GM23338 (cell line): Measurements from ENCODE around the gene NDUFS6. TPM values are rescaled to one million over a fixed set of nuclear protein-coding genes. Genes with fewer than 3 reads are reported as not detected.

Source experiments
- ATAC-seq: fragments of 200-7000 bp; cut with Tn5 transposase; 3 replicates; pipeline ENCODE4 v1.9.1; 2020
- DNase-seq: peaks from one replicate; pipeline ENCODE4 v3.0.0-alpha.2; 2015; ENCODE audit warnings: low spot score
- H2AFZ ChIP-seq: fragments of 200-600 bp; sonication (generic); 2 replicates; pipeline ENCODE4 v1.8.0; 2016; ENCODE audit warnings: antibody characterized with exemption, mild to moderate bottlenecking, moderate library complexity
- H3F3A ChIP-seq: fragments of 200-600 bp; sonication (generic); replicated peaks from 2 replicates; pipeline ENCODE4 v1.8.0; 2017; ENCODE audit warnings: antibody characterized with exemption, mixed run types, low read depth
- H3K27ac ChIP-seq: fragments of 200-600 bp; sonication (generic); 2 replicates; pipeline ENCODE4 v1.6.1; 2016; ENCODE audit warnings: low read depth
- H3K27me3 ChIP-seq: fragments of 200-600 bp; sonication (generic); 2 replicates; pipeline ENCODE4 v1.8.0; 2016; ENCODE audit warnings: mild to moderate bottlenecking, mixed run types, moderate library complexity; ENCODE audit not compliant: insufficient read depth
- H3K36me3 ChIP-seq: fragments of 200-600 bp; sonication (generic); 2 replicates; pipeline ENCODE4 v1.8.0; 2016; ENCODE audit warnings: mild to moderate bottlenecking; ENCODE audit not compliant: insufficient read depth
- H3K4me1 ChIP-seq: fragments of 200-600 bp; sonication (generic); 2 replicates; pipeline ENCODE4 v1.8.0; 2016; ENCODE audit warnings: mild to moderate bottlenecking, moderate library complexity; ENCODE audit not compliant: insufficient read depth
- H3K4me2 ChIP-seq: fragments of 200-600 bp; sonication (generic); 2 replicates; pipeline ENCODE4 v1.7.1; 2017; ENCODE audit warnings: mixed run types
- H3K4me3 ChIP-seq: fragments of 200-600 bp; sonication (generic); 2 replicates; pipeline ENCODE4 v1.6.1; 2016; ENCODE audit warnings: mixed run types
- H3K79me2 ChIP-seq: fragments of 200-600 bp; sonication (generic); replicated peaks from 2 replicates; pipeline ENCODE4 v1.8.0; 2017; ENCODE audit warnings: mild to moderate bottlenecking; ENCODE audit not compliant: insufficient read depth
- H3K9me2 ChIP-seq: fragments of 200-600 bp; sonication (generic); 2 replicates; pipeline ENCODE4 v1.8.0; 2017; ENCODE audit not compliant: insufficient read depth
- H4K20me1 ChIP-seq: fragments of 200-600 bp; sonication (generic); replicated peaks from 2 replicates; pipeline ENCODE4 v1.8.0; 2017; ENCODE audit warnings: mild to moderate bottlenecking; ENCODE audit not compliant: insufficient read depth
- H3K27ac Mint-ChIP-seq: 2 replicates; pipeline ENCODE4 v1.8.0; 2020; ENCODE audit warnings: inconsistent platforms, mild to moderate bottlenecking, moderate library complexity, mixed read lengths
- H3K27me3 Mint-ChIP-seq: 3 replicates; pipeline ENCODE4 v1.8.0; 2022; ENCODE audit warnings: low read depth, mild to moderate bottlenecking, moderate library complexity, mixed read lengths, inconsistent platforms; ENCODE audit not compliant: insufficient read depth, poor library complexity
- H3K36me3 Mint-ChIP-seq: 3 replicates; pipeline ENCODE4 v1.8.0; 2021; ENCODE audit warnings: low read depth, mild to moderate bottlenecking, inconsistent platforms, moderate library complexity, mixed read lengths
- H3K4me1 Mint-ChIP-seq: 3 replicates; pipeline ENCODE4 v1.8.0; 2020; ENCODE audit warnings: mild to moderate bottlenecking, inconsistent platforms, mixed read lengths
- H3K4me3 Mint-ChIP-seq: 3 replicates; pipeline ENCODE4 v1.8.0; 2021; ENCODE audit warnings: moderate library complexity, mild to moderate bottlenecking, inconsistent platforms, mixed read lengths
- H3K9me3 Mint-ChIP-seq: 3 replicates; pipeline ENCODE4 v1.8.0; 2020; ENCODE audit warnings: moderate library complexity, mild to moderate bottlenecking, inconsistent platforms, mixed read lengths
- EZH2phosphoT487 ChIP-seq: fragments of 200-600 bp; sonication (generic); IDR thresholded peaks from one replicate; pipeline ENCODE4 v1.8.1; 2018; ENCODE audit warnings: antibody characterized with exemption; ENCODE audit not compliant: unreplicated experiment
- JUNB ChIP-seq: IDR thresholded peaks from one replicate; pipeline ENCODE4 v1.6.1; 2016; ENCODE audit warnings: antibody characterized with exemption; ENCODE audit not compliant: unreplicated experiment
- STAT1 ChIP-seq: IDR thresholded peaks from one replicate; pipeline ENCODE4 v1.6.1; 2016; ENCODE audit warnings: antibody characterized with exemption; ENCODE audit not compliant: unreplicated experiment
- ZNF114 ChIP-seq: fragments of 250-450 bp; sonication (Bioruptor Pico); IDR thresholded peaks from 2 replicates; pipeline ENCODE4 v1.5.0; 2020; ENCODE audit warnings: mild to moderate bottlenecking, moderate library complexity
- ZNF331 ChIP-seq: fragments of 250-450 bp; sonication (Bioruptor Pico); IDR thresholded peaks from 2 replicates; pipeline ENCODE4 v1.5.0; 2020; ENCODE audit warnings: low read depth, mild to moderate bottlenecking, moderate library complexity
- polyA plus RNA-seq: library from polyadenylated mRNA; unstranded; fragments of >200 nt; fragmentation: Nextera tagmentation; extraction: Ambion mirVana; gene quantifications from 2 replicates; pipeline ENCODE4 v1.2.1, GENCODE V29; 2016
- total RNA-seq: library from RNA; depleted of rRNA; stranded (reverse); fragments of >200 nt; shearing (Covaris generic); gene quantifications from 2 replicates; pipeline ENCODE4 v1.2.3, GENCODE V29; 2014
- TF ChIP-seq, protein P1 (sequence below): fragments of 250-450 bp; sonication (Bioruptor Pico); IDR thresholded peaks from 2 replicates; pipeline ENCODE4 v1.5.0; 2020; ENCODE audit warnings: mild to moderate bottlenecking, moderate library complexity
- TF ChIP-seq, protein P2 (sequence below): IDR thresholded peaks from 2 replicates; pipeline ENCODE4 v1.6.1; 2016; ENCODE audit warnings: antibody characterized with exemption
- TF ChIP-seq, protein P3 (sequence below): IDR thresholded peaks from one replicate; pipeline ENCODE4 v1.6.1; 2018; ENCODE audit warnings: antibody characterized with exemption; ENCODE audit not compliant: unreplicated experiment

The NDUFS6 gene
- total and polyA plus RNA-seq, 2 experiments from 2014 or later, result 94.8 to 289 TPM

DNA sequence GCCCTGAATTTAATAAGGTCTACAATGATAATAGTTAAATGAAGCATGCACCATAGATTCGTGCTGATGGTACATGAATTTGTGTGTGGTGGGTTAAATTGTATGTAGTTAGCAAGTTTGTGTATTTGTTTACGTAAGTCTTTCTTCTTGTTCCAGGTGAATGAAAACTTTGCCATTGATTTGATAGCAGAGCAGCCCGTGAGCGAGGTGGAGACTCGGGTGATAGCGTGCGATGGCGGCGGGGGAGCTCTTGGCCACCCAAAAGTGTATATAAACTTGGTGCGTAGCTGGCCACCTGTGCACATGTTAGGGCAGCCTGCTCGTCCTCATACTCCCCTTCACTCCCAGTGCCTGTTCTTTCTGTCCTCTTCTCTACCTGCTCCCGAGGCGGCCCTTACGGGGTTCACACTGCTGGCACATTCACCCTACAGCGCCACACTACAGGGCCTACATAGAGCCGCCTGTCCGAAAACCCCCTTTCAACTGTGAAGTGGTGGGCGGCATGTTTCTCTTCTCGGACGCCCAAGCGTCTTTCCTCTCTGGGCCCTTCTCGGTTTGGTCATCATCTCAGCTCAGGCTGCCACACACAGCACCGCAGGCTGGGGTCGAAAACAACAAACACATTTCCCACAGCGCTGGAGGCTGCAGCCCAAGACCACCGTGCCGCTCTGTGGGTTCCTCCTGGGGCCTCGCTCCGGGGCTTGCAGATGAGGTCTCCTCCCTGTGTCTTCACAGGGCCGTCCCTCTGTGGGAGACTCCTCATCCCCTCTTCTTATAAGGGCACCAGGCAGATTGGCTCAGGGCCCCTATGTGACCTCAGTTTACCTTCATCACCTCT lies 13.2 kb downstream of the NDUFS6 start:
- no peak overlapping the region for H3K27ac Mint-ChIP-seq
- Histone ChIP-seq H3K79me2 (peaks cover 49% of the 10 kb centered on the region), H2AFZ (no peak overlapping the region), H3K9me2 (no peaks in the 10 kb centered on the region), H3K4me2 (no peak overlapping the region), H3K27me3 (no peaks in the 10 kb centered on the region), H3K4me3 (no peak overlapping the region), H3F3A (no peaks in the 10 kb centered on the region; the same call in 1 of the 2 replicates), H4K20me1 (peaks cover 29% of the 10 kb centered on the region), H3K27ac (no peak overlapping the region), H3K36me3 (peaks cover 33% of the 10 kb centered on the region), H3K4me1 (0 out of 2 replicates have a peak, but pooled peaks cover 5% of the 10 kb centered on the region)
- no peak overlapping the region for H3K4me3 Mint-ChIP-seq
- H3K27me3 Mint-ChIP-seq, result peaks cover 8% of the 10 kb centered on the region
- H3K36me3 Mint-ChIP-seq, result peaks cover 90% of the 10 kb centered on the region
- ATAC-seq (no peak), DNase-seq (no peak)
- TF ChIP-seq, protein P1, sequence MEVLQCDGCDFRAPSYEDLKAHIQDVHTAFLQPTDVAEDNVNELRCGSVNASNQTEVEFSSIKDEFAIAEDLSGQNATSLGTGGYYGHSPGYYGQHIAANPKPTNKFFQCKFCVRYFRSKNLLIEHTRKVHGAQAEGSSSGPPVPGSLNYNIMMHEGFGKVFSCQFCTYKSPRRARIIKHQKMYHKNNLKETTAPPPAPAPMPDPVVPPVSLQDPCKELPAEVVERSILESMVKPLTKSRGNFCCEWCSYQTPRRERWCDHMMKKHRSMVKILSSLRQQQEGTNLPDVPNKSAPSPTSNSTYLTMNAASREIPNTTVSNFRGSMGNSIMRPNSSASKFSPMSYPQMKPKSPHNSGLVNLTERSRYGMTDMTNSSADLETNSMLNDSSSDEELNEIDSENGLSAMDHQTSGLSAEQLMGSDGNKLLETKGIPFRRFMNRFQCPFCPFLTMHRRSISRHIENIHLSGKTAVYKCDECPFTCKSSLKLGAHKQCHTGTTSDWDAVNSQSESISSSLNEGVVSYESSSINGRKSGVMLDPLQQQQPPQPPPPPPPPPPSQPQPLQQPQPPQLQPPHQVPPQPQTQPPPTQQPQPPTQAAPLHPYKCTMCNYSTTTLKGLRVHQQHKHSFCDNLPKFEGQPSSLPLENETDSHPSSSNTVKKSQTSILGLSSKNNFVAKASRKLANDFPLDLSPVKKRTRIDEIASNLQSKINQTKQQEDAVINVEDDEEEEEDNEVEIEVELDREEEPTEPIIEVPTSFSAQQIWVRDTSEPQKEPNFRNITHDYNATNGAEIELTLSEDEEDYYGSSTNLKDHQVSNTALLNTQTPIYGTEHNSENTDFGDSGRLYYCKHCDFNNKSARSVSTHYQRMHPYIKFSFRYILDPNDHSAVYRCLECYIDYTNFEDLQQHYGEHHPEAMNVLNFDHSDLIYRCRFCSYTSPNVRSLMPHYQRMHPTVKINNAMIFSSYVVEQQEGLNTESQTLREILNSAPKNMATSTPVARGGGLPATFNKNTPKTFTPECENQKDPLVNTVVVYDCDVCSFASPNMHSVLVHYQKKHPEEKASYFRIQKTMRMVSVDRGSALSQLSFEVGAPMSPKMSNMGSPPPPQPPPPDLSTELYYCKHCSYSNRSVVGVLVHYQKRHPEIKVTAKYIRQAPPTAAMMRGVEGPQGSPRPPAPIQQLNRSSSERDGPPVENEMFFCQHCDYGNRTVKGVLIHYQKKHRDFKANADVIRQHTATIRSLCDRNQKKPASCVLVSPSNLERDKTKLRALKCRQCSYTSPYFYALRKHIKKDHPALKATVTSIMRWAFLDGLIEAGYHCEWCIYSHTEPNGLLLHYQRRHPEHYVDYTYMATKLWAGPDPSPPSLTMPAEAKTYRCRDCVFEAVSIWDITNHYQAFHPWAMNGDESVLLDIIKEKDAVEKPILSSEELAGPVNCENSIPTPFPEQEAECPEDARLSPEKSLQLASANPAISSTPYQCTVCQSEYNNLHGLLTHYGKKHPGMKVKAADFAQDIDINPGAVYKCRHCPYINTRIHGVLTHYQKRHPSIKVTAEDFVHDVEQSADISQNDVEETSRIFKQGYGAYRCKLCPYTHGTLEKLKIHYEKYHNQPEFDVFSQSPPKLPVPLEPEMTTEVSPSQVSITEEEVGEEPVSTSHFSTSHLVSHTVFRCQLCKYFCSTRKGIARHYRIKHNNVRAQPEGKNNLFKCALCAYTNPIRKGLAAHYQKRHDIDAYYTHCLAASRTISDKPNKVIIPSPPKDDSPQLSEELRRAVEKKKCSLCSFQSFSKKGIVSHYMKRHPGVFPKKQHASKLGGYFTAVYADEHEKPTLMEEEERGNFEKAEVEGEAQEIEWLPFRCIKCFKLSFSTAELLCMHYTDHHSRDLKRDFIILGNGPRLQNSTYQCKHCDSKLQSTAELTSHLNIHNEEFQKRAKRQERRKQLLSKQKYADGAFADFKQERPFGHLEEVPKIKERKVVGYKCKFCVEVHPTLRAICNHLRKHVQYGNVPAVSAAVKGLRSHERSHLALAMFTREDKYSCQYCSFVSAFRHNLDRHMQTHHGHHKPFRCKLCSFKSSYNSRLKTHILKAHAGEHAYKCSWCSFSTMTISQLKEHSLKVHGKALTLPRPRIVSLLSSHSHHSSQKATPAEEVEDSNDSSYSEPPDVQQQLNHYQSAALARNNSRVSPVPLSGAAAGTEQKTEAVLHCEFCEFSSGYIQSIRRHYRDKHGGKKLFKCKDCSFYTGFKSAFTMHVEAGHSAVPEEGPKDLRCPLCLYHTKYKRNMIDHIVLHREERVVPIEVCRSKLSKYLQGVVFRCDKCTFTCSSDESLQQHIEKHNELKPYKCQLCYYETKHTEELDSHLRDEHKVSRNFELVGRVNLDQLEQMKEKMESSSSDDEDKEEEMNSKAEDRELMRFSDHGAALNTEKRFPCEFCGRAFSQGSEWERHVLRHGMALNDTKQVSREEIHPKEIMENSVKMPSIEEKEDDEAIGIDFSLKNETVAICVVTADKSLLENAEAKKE (CRISPR knock-in tag), result no peak
- TF ChIP-seq EZH2phosphoT487 (no peak), STAT1 (no peak), ZNF114 (CRISPR knock-in tag) (no peak), ZNF331 (CRISPR knock-in tag) (no peak), JUNB (no peak)
- TF ChIP-seq, protein P2, sequence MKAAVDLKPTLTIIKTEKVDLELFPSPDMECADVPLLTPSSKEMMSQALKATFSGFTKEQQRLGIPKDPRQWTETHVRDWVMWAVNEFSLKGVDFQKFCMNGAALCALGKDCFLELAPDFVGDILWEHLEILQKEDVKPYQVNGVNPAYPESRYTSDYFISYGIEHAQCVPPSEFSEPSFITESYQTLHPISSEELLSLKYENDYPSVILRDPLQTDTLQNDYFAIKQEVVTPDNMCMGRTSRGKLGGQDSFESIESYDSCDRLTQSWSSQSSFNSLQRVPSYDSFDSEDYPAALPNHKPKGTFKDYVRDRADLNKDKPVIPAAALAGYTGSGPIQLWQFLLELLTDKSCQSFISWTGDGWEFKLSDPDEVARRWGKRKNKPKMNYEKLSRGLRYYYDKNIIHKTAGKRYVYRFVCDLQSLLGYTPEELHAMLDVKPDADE, result no peak
- TF ChIP-seq, protein P3, sequence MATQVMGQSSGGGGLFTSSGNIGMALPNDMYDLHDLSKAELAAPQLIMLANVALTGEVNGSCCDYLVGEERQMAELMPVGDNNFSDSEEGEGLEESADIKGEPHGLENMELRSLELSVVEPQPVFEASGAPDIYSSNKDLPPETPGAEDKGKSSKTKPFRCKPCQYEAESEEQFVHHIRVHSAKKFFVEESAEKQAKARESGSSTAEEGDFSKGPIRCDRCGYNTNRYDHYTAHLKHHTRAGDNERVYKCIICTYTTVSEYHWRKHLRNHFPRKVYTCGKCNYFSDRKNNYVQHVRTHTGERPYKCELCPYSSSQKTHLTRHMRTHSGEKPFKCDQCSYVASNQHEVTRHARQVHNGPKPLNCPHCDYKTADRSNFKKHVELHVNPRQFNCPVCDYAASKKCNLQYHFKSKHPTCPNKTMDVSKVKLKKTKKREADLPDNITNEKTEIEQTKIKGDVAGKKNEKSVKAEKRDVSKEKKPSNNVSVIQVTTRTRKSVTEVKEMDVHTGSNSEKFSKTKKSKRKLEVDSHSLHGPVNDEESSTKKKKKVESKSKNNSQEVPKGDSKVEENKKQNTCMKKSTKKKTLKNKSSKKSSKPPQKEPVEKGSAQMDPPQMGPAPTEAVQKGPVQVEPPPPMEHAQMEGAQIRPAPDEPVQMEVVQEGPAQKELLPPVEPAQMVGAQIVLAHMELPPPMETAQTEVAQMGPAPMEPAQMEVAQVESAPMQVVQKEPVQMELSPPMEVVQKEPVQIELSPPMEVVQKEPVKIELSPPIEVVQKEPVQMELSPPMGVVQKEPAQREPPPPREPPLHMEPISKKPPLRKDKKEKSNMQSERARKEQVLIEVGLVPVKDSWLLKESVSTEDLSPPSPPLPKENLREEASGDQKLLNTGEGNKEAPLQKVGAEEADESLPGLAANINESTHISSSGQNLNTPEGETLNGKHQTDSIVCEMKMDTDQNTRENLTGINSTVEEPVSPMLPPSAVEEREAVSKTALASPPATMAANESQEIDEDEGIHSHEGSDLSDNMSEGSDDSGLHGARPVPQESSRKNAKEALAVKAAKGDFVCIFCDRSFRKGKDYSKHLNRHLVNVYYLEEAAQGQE, result no peak
- H3K9me3 Mint-ChIP-seq, result no peaks in the 10 kb centered on the region
- H3K4me1 Mint-ChIP-seq, result peaks cover 24% of the 10 kb centered on the region
